Measurements from ENCODE around the gene TMEM87B. TPM values are rescaled to one million over a fixed set of nuclear protein-coding genes. Genes with fewer than 3 reads are reported as not detected.

TMEM87B gene
- total RNA-seq = 10 to 100 TPM; 13.3 to 16.9 TPM

GRCh38 chr2:112054847-112055729 is at the start of gene TMEM87B:
Gene TMEM87B (plus strand): TSS chr2:112055269. CDS start chr2:112055592, 323 bp downstream.
- Mint-ChIP-seq H3K27me3 (no peaks in the 10 kb centered on the region), H3K27ac (peak within 1 kb of the TSS; percentile 98), H3K9me3 (no peaks in the 10 kb centered on the region), H3K4me1 (peaks cover 32% of the 10 kb centered on the region), H3K36me3 (peaks cover 13% of the 10 kb centered on the region), H3K4me3 (peak within 1 kb of the TSS; percentile 95)
- DNase-seq = peak; percentile 96

- Mint-ChIP-seq H3K27me3 (peaks cover 4% of the 10 kb centered on the region), H3K27ac (no peak overlapping the region), H3K9me3 (no peaks in the 10 kb centered on the region), H3K4me1 (peaks cover 9% of the 10 kb centered on the region), H3K36me3 (no peaks in the 10 kb centered on the region), H3K4me3 (no peak overlapping the region)
- DNase-seq = no peak
Measured at GRCh38 chr2:112005406-112006075, 49.5 kb upstream of the TMEM87B start.

GRCh38 chr2:112006076-112006410 is 49.0 kb upstream of the TMEM87B start:
- Mint-ChIP-seq H3K27me3 (peaks cover 3% of the 10 kb centered on the region), H3K9me3 (no peaks in the 10 kb centered on the region), H3K36me3 (no peaks in the 10 kb centered on the region), H3K4me1 (peaks cover 6% of the 10 kb centered on the region), H3K4me3 (no peak overlapping the region), H3K27ac (no peak overlapping the region)
- no peak for DNase-seq

GRCh38 chr2:112007493-112007892 is 47.6 kb upstream of the TMEM87B start:
- H3K4me3 Mint-ChIP-seq = no peak overlapping the region
- H3K27me3 Mint-ChIP-seq = no peaks in the 10 kb centered on the region
- no peaks in the 10 kb centered on the region for H3K36me3 Mint-ChIP-seq
- no peaks in the 10 kb centered on the region for H3K9me3 Mint-ChIP-seq
- DNase-seq = no peak
- H3K27ac Mint-ChIP-seq = no peak overlapping the region
- no peaks in the 10 kb centered on the region for H3K4me1 Mint-ChIP-seq

GRCh38 chr2:112008910-112009485 is 46.1 kb upstream of the TMEM87B start:
- H3K4me1 Mint-ChIP-seq = no peaks in the 10 kb centered on the region
- no peaks in the 10 kb centered on the region for H3K36me3 Mint-ChIP-seq
- H3K4me3 Mint-ChIP-seq = no peak overlapping the region
- H3K9me3 Mint-ChIP-seq = no peaks in the 10 kb centered on the region
- no peak for DNase-seq
- no peaks in the 10 kb centered on the region for H3K27me3 Mint-ChIP-seq
- no peak overlapping the region for H3K27ac Mint-ChIP-seq

GRCh38 chr2:112010751-112011150 is 44.3 kb upstream of the TMEM87B start:
- no peaks in the 10 kb centered on the region for H3K27me3 Mint-ChIP-seq
- no peaks in the 10 kb centered on the region for H3K36me3 Mint-ChIP-seq
- no peak for DNase-seq
- no peaks in the 10 kb centered on the region for H3K4me1 Mint-ChIP-seq
- no peak overlapping the region for H3K27ac Mint-ChIP-seq
- H3K9me3 Mint-ChIP-seq = no peaks in the 10 kb centered on the region
- H3K4me3 Mint-ChIP-seq = no peak overlapping the region

- Mint-ChIP-seq H3K27me3 (peaks cover 6% of the 10 kb centered on the region), H3K4me1 (no peaks in the 10 kb centered on the region), H3K4me3 (no peak overlapping the region), H3K27ac (no peak overlapping the region), H3K36me3 (no peaks in the 10 kb centered on the region), H3K9me3 (no peaks in the 10 kb centered on the region)
- no peak for DNase-seq
Measured at GRCh38 chr2:112012556-112012955, 42.5 kb upstream of the TMEM87B start.

- H3K9me3 Mint-ChIP-seq = no peaks in the 10 kb centered on the region
- no peaks in the 10 kb centered on the region for H3K4me1 Mint-ChIP-seq
- H3K36me3 Mint-ChIP-seq = no peaks in the 10 kb centered on the region
- no peak overlapping the region for H3K27ac Mint-ChIP-seq
- H3K27me3 Mint-ChIP-seq = peaks cover 6% of the 10 kb centered on the region
- DNase-seq = no peak
- H3K4me3 Mint-ChIP-seq = no peak overlapping the region
Measured at GRCh38 chr2:112018846-112019245, 36.2 kb upstream of the TMEM87B start.

- H3K36me3 Mint-ChIP-seq = no peaks in the 10 kb centered on the region
- no peak overlapping the region for H3K4me3 Mint-ChIP-seq
Measured at GRCh38 chr2:112019569-112019982, 35.5 kb upstream of the TMEM87B start.

GRCh38 chr2:112020561-112020960 is 34.5 kb upstream of the TMEM87B start:
- H3K4me1 Mint-ChIP-seq = no peaks in the 10 kb centered on the region
- H3K4me3 Mint-ChIP-seq = no peak overlapping the region
- no peaks in the 10 kb centered on the region for H3K9me3 Mint-ChIP-seq
- no peak overlapping the region for H3K27ac Mint-ChIP-seq
- DNase-seq = no peak
- peaks cover 6% of the 10 kb centered on the region for H3K27me3 Mint-ChIP-seq
- no peaks in the 10 kb centered on the region for H3K36me3 Mint-ChIP-seq

More at GRCh38 chr2:112019569-112019982, 35.5 kb upstream of the TMEM87B start:
- no peak for DNase-seq
- Mint-ChIP-seq H3K27ac (no peak overlapping the region), H3K27me3 (peaks cover 6% of the 10 kb centered on the region), H3K9me3 (no peaks in the 10 kb centered on the region), H3K4me1 (no peaks in the 10 kb centered on the region)

GRCh38 chr2:112021290-112021689 is 33.8 kb upstream of the TMEM87B start:
- no peaks in the 10 kb centered on the region for H3K36me3 Mint-ChIP-seq

GRCh38 chr2:112021781-112022231 is 33.3 kb upstream of the TMEM87B start:
- DNase-seq = no peak
- Mint-ChIP-seq H3K27ac (no peak overlapping the region), H3K9me3 (no peaks in the 10 kb centered on the region), H3K4me3 (no peak overlapping the region), H3K27me3 (peaks cover under 1% of the 10 kb centered on the region), H3K36me3 (no peaks in the 10 kb centered on the region), H3K4me1 (no peaks in the 10 kb centered on the region)

More at GRCh38 chr2:112021290-112021689, 33.8 kb upstream of the TMEM87B start:
- Mint-ChIP-seq H3K4me1 (no peaks in the 10 kb centered on the region), H3K4me3 (no peak overlapping the region), H3K9me3 (no peaks in the 10 kb centered on the region), H3K27ac (no peak overlapping the region), H3K27me3 (peaks cover 5% of the 10 kb centered on the region)
- no peak for DNase-seq

- DNase-seq = no peak
- no peak overlapping the region for H3K4me3 Mint-ChIP-seq
- no peaks in the 10 kb centered on the region for H3K9me3 Mint-ChIP-seq
- H3K4me1 Mint-ChIP-seq = no peaks in the 10 kb centered on the region
- no peaks in the 10 kb centered on the region for H3K27me3 Mint-ChIP-seq
- H3K36me3 Mint-ChIP-seq = no peaks in the 10 kb centered on the region
- H3K27ac Mint-ChIP-seq = no peak overlapping the region
Measured at GRCh38 chr2:112023707-112024106, 31.4 kb upstream of the TMEM87B start.

- H3K4me3 Mint-ChIP-seq = no peak overlapping the region
- DNase-seq = no peak
- H3K4me1 Mint-ChIP-seq = no peaks in the 10 kb centered on the region
- no peaks in the 10 kb centered on the region for H3K9me3 Mint-ChIP-seq
- peaks cover 1% of the 10 kb centered on the region for H3K27me3 Mint-ChIP-seq
- no peak overlapping the region for H3K27ac Mint-ChIP-seq
- H3K36me3 Mint-ChIP-seq = no peaks in the 10 kb centered on the region
Measured at GRCh38 chr2:112024231-112024630, 30.8 kb upstream of the TMEM87B start.

GRCh38 chr2:112024896-112025491 is 30.1 kb upstream of the TMEM87B start:
- Mint-ChIP-seq H3K9me3 (no peaks in the 10 kb centered on the region), H3K27ac (no peak overlapping the region), H3K36me3 (no peaks in the 10 kb centered on the region), H3K4me3 (no peak overlapping the region), H3K27me3 (peaks cover 4% of the 10 kb centered on the region), H3K4me1 (no peaks in the 10 kb centered on the region)
- no peak for DNase-seq
